HFFc6 (cell line): ENCODE results near the gene ZNF470. TPM values are rescaled to one million over a fixed set of nuclear protein-coding genes. Genes with fewer than 3 reads are reported as not detected.

Experiments used
- DNase-seq: peaks from one replicate; pipeline ENCODE4 v3.0.0-alpha.2; 2018
- H3K27ac Mint-ChIP-seq: 2 replicates; pipeline ENCODE4 v1.8.0; 2020; ENCODE audit warnings: mild to moderate bottlenecking, mixed read lengths
- H3K27me3 Mint-ChIP-seq: 2 replicates; pipeline ENCODE4 v1.8.0; 2021; ENCODE audit warnings: mild to moderate bottlenecking, moderate library complexity, mixed read lengths; ENCODE audit not compliant: insufficient read depth
- H3K36me3 Mint-ChIP-seq: 2 replicates; pipeline ENCODE4 v1.8.0; 2021; ENCODE audit warnings: low read depth, mixed read lengths
- H3K4me1 Mint-ChIP-seq: 2 replicates; pipeline ENCODE4 v1.8.0; 2020; ENCODE audit warnings: low read depth, mixed read lengths
- H3K4me3 Mint-ChIP-seq: 2 replicates; pipeline ENCODE4 v1.8.0; 2020; ENCODE audit warnings: mild to moderate bottlenecking, moderate library complexity, mixed read lengths
- H3K9me3 Mint-ChIP-seq: 2 replicates; pipeline ENCODE4 v1.8.0; 2020; ENCODE audit warnings: mild to moderate bottlenecking, mixed read lengths
- total RNA-seq, 6 experiments: library from RNA; stranded (reverse); fragmentation: NEBNext Ultra II Directional; extraction: Animal tissue kit (Norgen Biotek cat#: 25700); gene quantifications; 2 replicates in 1 of 6; 3 replicates in 5 of 6; pipeline ENCODE4 v1.2.3, GENCODE V29; 2021
- TF ChIP-seq, protein P1 (sequence below): fragments of 200-600 bp; sonication (generic); IDR thresholded peaks from 2 replicates; pipeline ENCODE4 v1.5.0; 2021; ENCODE audit warnings: antibody characterized with exemption, mild to moderate bottlenecking

Gene ZNF470
- total RNA-seq, 6 experiments from 2014 or later, result 2.2 to 3.1 (median 2.6) TPM

GRCh38 chr19:56608274-56608964 lies 41.2 kb downstream of the ZNF470 start:
- TF ChIP-seq, protein P1, sequence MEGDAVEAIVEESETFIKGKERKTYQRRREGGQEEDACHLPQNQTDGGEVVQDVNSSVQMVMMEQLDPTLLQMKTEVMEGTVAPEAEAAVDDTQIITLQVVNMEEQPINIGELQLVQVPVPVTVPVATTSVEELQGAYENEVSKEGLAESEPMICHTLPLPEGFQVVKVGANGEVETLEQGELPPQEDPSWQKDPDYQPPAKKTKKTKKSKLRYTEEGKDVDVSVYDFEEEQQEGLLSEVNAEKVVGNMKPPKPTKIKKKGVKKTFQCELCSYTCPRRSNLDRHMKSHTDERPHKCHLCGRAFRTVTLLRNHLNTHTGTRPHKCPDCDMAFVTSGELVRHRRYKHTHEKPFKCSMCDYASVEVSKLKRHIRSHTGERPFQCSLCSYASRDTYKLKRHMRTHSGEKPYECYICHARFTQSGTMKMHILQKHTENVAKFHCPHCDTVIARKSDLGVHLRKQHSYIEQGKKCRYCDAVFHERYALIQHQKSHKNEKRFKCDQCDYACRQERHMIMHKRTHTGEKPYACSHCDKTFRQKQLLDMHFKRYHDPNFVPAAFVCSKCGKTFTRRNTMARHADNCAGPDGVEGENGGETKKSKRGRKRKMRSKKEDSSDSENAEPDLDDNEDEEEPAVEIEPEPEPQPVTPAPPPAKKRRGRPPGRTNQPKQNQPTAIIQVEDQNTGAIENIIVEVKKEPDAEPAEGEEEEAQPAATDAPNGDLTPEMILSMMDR, result no peak
- DNase-seq, result no peak
- no peaks in the 10 kb centered on the region for H3K4me1 Mint-ChIP-seq
- peaks cover 75% of the 10 kb centered on the region for H3K36me3 Mint-ChIP-seq
- H3K27me3 Mint-ChIP-seq, result no peaks in the 10 kb centered on the region
- peaks cover 82% of the 10 kb centered on the region for H3K9me3 Mint-ChIP-seq
- no peak overlapping the region for H3K4me3 Mint-ChIP-seq
- H3K27ac Mint-ChIP-seq, result no peak overlapping the region

DNA sequence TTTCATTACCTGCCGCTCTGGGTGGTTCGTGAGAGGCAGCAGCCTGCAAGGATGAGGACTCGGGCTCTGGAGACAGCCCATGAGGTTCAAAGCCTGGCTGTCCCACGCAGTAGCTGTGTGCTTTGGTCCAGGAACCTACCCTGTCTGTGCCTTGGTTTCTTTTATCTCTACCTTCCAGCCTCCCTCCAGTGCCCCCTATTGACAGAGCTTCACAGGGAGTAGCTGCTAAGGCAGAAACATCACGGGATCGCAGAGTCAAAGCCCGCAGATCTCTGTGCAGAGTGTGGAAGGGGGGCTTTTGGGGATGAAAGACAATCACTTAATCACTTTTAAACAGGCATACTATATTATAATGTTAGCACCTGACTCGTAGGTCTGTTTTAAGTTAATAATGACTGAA lies 44.0 kb downstream of the ZNF470 start:
- TF ChIP-seq, protein P1, result no peak
- Mint-ChIP-seq H3K27me3 (no peaks in the 10 kb centered on the region), H3K9me3 (peaks cover 86% of the 10 kb centered on the region), H3K4me1 (no peaks in the 10 kb centered on the region), H3K27ac (no peak overlapping the region), H3K36me3 (peaks cover 86% of the 10 kb centered on the region), H3K4me3 (no peak overlapping the region)
- DNase-seq, result no peak

GRCh38 chr19:56612737-56613136 lies 45.5 kb downstream of the ZNF470 start:
- Mint-ChIP-seq H3K36me3 (peaks cover 89% of the 10 kb centered on the region), H3K27me3 (no peaks in the 10 kb centered on the region), H3K4me3 (no peak overlapping the region), H3K9me3 (peaks cover 85% of the 10 kb centered on the region), H3K27ac (no peak overlapping the region), H3K4me1 (no peaks in the 10 kb centered on the region)
- TF ChIP-seq, protein P1, result no peak
- no peak for DNase-seq

- H3K9me3 Mint-ChIP-seq, result peaks cover 85% of the 10 kb centered on the region
- no peaks in the 10 kb centered on the region for H3K4me1 Mint-ChIP-seq
- no peaks in the 10 kb centered on the region for H3K27me3 Mint-ChIP-seq
- H3K36me3 Mint-ChIP-seq, result peaks cover 88% of the 10 kb centered on the region
- H3K4me3 Mint-ChIP-seq, result no peak overlapping the region
- TF ChIP-seq, protein P1, result no peak
- no peak for DNase-seq
- peak overlapping the region; percentile 31; the same call in 1 of the 2 replicates for H3K27ac Mint-ChIP-seq
Measured at GRCh38 chr19:56613639-56614038, 46.4 kb downstream of the ZNF470 start.

- Mint-ChIP-seq H3K27me3 (no peaks in the 10 kb centered on the region), H3K4me3 (no peak overlapping the region), H3K4me1 (no peaks in the 10 kb centered on the region), H3K36me3 (peaks cover 84% of the 10 kb centered on the region), H3K9me3 (peaks cover 78% of the 10 kb centered on the region), H3K27ac (no peak overlapping the region)
- TF ChIP-seq, protein P1, result no peak
- no peak for DNase-seq
Measured at GRCh38 chr19:56617531-56617930, 50.3 kb downstream of the ZNF470 start.
